Stimulated activated naive CD8-positive, alpha-beta T cell treated with anti-CD3 and anti-CD28 coated beads, Interleukin-15, Interleukin-2, amounts not matched to agents 100 ng/mL and 50 ng/mL, for 24 hours (primary cell): Measurements from ENCODE around the gene EXOSC5.
"Not testable (repeated sequence)": the region's sequence is repeated elsewhere in the genome, so short reads cannot be mapped to it uniquely, and the experiment has no call there.

Source experiments
- H3K27ac Mint-ChIP-seq: one replicate; pipeline ENCODE4 v1.8.0; 2021; ENCODE audit warnings: mild to moderate bottlenecking, mixed read lengths
- H3K27me3 Mint-ChIP-seq: one replicate; pipeline ENCODE4 v1.8.0; 2021; ENCODE audit warnings: mixed read lengths
- H3K36me3 Mint-ChIP-seq: one replicate; pipeline ENCODE4 v1.8.0; 2021; ENCODE audit warnings: low read depth, mixed read lengths
- H3K4me1 Mint-ChIP-seq: one replicate; pipeline ENCODE4 v1.8.0; 2021; ENCODE audit warnings: low read depth, mixed read lengths
- H3K4me3 Mint-ChIP-seq: one replicate; pipeline ENCODE4 v1.8.0; 2021; ENCODE audit warnings: mild to moderate bottlenecking, mixed read lengths
- H3K9me3 Mint-ChIP-seq: one replicate; pipeline ENCODE4 v1.8.0; 2021; ENCODE audit warnings: mixed read lengths

The EXOSC5 gene

DNA sequence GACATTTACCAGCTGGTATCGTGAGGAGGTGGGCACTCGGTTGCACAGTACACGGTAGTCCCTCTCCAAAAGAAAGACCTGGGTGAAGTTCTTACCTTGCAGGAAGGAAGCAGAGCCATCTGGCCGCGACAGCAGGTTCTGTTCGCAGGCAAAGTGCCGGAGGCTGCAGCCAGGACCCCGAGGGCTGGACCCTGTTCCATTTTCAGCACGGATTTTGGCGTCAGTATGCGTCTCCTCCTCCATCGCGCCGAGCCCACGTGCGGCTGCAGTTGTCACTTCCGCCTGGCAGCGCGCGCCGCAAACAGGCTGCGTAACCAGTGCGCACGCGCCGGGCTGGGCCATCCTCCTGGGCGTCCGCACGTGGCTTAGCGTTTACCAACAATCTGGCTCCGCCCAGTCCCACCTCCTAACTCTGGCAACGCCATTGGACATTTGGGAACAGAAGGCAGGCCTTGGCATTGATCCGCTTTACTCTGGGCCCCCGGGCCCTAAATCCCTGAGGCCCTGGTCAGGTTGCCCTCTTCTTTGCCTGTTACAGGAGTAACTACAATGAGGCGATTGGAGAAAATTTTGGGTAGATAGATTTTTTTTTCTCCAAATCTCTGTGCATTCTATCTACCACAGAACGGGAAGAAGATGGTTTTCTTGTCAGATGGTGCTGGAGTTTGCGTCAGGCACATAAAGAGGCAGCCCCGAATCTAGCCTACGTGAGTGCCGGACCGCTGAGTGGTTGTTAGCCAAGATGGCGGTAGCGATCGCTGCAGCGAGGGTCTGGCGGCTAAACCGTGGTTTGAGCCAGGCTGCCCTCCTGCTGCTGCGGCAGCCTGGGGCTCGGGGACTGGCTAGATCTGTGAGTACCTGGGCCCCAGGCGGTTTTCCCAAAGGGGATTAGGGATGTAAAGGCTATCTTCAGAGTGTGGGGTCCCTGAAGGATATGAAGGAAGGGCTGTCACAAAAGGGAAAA is at the start of gene EXOSC5, which contains the start of gene BCKDHA:
TSS of gene EXOSC5 (minus strand) at position 274 of the 964 bp plus-strand sequence. CDS start at position 243, 31 bp downstream.
TSS of gene BCKDHA (plus strand) at position 733 of the 964 bp plus-strand sequence. CDS start at position 743, 10 bp downstream.
- Mint-ChIP-seq H3K36me3 (peaks cover 4% of the 10 kb centered on the region), H3K27me3 (no peaks in the 10 kb centered on the region), H3K4me1 (peaks cover 40% of the 10 kb centered on the region)

DNA sequence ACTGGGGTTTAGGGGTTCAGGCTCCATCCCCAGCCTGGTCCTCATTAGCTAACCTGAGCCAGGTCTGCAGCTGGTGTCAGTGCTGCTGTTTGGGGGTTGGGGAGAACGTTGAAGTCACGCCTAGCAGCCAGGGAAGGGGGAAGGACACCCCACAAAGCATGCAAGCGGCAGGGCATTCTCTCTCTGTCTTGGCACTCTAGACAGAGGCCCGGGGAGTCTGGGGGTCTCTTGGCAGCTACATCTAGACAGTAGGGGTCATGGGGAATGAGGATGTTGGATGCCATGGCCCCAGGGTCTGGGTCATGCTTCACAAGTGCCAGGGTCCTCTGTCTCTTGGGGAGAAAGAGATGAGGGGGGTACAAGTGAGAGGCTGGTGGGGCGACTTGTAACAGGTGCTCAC is 48.4 kb upstream of the EXOSC5 start:
- Mint-ChIP-seq H3K4me3 (no peak overlapping the region), H3K27me3 (peaks cover 11% of the 10 kb centered on the region), H3K27ac (no peak overlapping the region), H3K9me3 (no peaks in the 10 kb centered on the region), H3K36me3 (no peaks in the 10 kb centered on the region), H3K4me1 (peaks cover 4% of the 10 kb centered on the region)

More for the DNA sequence above, at the start of gene EXOSC5, which contains the start of gene BCKDHA:
- Mint-ChIP-seq H3K27ac (peak within 1 kb of the TSS; percentile 100), H3K4me3 (peak within 1 kb of the TSS; percentile 94), H3K9me3 (no peaks in the 10 kb centered on the region)

DNA sequence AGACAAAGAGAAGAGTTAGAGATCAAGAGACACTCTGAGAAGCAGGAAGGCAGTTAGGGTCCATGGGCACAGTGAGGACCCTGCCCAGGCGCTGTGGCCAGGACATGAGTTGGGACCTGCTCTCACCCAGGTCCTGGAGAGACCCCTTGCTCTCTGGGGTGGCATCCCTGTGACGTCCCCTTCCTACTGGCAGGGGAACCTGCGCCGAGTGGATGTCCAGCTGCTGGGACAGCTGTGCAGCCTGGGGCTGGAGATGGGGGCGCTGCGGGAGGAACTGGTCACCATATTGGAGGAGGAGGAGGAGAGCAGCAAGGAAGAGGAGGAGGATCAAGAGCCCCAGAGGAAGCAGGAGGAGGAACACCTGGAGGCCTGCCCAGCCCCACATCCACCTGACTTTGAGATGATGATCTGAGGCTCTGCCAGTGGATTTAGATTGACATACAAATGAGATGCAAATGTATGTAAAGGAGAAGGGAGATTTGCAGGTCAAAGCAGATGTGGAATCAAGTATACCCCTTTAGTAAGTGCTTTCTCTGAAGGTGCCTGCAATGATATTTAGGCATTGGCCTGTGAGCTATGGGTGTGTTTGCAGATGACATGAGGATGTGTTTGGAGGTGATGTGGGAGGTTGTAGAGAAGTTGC is 46.8 kb upstream of the EXOSC5 start:
- peaks cover 4% of the 10 kb centered on the region for H3K4me1 Mint-ChIP-seq

DNA sequence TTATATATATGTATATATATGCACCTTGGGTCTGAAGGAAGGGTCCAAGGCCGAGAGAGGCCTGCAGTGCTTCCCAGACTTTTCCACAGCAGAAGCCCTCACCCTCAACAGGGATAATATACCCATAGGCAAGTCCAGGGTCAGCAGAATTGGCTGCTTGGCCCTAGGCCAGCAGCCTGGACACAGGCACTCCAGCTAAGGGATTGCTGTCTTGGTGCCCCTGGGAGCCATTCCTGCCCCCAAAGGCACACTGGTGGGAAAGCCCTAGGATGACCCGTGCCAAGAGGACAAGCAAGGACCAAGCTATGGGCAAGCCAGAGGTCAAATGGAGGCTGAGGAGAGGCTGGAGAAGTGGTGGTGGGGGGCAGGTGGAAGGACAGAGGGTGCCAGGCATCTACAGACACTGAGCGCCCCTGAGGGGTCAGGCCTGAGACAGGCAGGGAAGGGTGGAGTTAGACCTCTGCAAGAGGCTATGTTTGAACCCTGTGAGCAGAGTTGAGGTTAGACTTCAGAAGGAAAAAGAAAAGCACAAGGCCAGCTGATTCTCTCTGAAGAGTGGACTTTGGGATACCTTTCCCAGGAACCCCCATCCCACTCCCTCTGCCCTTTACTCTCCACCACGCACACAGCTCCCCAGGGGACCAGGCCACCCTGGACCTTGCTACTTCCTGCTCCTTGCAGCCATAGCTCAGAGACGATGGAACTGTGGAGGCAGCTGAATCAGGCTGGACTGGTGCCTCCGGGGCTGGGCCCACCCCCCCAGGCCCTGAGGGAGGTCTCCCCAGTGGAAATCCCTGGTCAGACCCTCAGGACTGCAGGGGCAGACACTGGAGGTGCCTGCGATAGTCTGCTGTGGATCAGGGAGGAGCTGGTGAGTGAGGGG is 45.6 kb upstream of the EXOSC5 start, which contains the start of gene ERICH4:
TSS of gene ERICH4 (plus strand) at position 684 of the 883 bp plus-strand sequence. CDS start at position 698, 14 bp downstream.
- Mint-ChIP-seq H3K27me3 (peaks cover 7% of the 10 kb centered on the region), H3K27ac (peak within 1 kb of the TSS; percentile 7), H3K4me3 (no peak within 1 kb of the TSS), H3K4me1 (peaks cover 8% of the 10 kb centered on the region), H3K9me3 (no peaks in the 10 kb centered on the region), H3K36me3 (peaks cover 8% of the 10 kb centered on the region)

More for the DNA sequence above, 46.8 kb upstream of the EXOSC5 start:
- H3K27me3 Mint-ChIP-seq = peaks cover 11% of the 10 kb centered on the region
- no peak overlapping the region for H3K4me3 Mint-ChIP-seq
- no peaks in the 10 kb centered on the region for H3K9me3 Mint-ChIP-seq
- no peaks in the 10 kb centered on the region for H3K36me3 Mint-ChIP-seq
- no peak overlapping the region for H3K27ac Mint-ChIP-seq

DNA sequence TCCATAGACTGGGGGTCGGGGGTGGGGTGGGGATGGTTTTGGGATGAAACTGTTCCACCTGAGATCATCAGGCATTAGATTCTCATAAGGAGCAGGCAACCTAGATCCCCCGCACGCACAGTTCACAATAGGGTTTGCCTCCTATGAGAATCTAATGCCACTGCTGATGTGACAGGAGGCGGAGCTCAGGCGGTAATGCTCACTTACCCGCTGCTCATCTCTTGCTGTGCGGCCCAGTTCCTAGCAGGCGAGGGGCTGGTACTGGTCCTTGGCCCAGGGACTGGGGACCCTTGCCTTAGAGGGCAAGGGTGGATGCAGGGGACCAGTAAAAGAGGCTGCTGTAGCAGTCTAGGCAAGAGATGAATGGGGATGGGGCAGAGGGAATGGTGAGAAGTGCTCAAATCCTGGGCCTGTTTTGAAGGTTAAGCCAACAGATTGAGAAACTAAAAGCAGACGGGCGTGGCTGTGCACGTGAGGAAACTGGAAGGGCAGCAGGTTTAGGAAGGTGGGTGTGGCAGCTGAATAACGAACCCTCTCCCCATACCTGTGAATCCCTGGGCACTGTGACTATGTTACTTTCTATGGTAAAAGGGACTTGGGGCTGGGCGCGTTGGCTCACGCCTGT is 44.3 kb upstream of the EXOSC5 start:
- no peak overlapping the region for H3K27ac Mint-ChIP-seq
- H3K4me1 Mint-ChIP-seq = peaks cover 11% of the 10 kb centered on the region
- no peaks in the 10 kb centered on the region for H3K9me3 Mint-ChIP-seq
- H3K27me3 Mint-ChIP-seq = peaks cover 2% of the 10 kb centered on the region
- peaks cover 16% of the 10 kb centered on the region for H3K36me3 Mint-ChIP-seq
- no peak overlapping the region for H3K4me3 Mint-ChIP-seq

DNA sequence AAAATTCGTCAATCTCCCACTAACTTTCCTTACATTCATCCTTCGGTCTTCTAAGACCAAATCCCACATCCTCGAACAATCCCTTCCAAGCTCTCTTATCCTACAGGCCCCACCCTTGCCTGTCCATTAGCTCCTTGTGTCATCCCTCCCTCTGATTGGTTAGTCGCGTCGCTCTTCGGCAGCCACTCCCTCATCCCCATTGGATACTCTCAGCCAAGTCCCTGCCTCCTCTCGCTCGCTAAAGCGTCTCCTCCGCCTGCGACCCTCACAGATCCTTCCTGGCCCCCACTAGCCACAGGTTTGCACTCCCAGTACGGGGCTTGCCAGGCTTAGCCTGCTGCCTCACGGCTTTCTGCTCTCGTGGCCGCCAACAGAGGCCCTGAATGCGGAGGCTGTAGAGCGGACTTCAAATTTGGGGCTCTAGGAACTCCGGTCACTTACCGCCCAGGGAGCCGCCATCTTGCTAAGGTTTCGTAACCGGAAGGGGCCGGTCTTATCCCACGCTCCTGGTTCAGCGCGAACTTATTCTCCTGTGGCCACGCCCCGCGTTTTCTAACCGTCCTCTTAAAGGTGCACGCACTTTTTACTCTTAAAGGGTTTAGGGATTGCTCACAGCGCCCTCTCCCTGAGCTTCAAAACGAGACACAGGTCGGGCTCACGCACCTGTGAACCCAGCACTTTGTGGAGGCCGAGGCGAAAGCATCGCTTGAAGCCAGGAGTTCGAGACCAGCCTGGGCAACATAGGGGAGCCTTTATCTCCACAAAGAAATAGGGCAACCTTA is 42.5 kb upstream of the EXOSC5 start, which contains the start of gene DMAC2:
TSS of gene DMAC2 (minus strand) at position 472 of the 782 bp plus-strand sequence. CDS start at position 459, 13 bp downstream.
- peaks cover 17% of the 10 kb centered on the region for H3K36me3 Mint-ChIP-seq
- no peak within 1 kb of the TSS for H3K4me3 Mint-ChIP-seq
- no peaks in the 10 kb centered on the region for H3K27me3 Mint-ChIP-seq
- H3K4me1 Mint-ChIP-seq = peaks cover 11% of the 10 kb centered on the region
- no peaks in the 10 kb centered on the region for H3K9me3 Mint-ChIP-seq
- H3K27ac Mint-ChIP-seq = peak within 1 kb of the TSS; percentile 75

DNA sequence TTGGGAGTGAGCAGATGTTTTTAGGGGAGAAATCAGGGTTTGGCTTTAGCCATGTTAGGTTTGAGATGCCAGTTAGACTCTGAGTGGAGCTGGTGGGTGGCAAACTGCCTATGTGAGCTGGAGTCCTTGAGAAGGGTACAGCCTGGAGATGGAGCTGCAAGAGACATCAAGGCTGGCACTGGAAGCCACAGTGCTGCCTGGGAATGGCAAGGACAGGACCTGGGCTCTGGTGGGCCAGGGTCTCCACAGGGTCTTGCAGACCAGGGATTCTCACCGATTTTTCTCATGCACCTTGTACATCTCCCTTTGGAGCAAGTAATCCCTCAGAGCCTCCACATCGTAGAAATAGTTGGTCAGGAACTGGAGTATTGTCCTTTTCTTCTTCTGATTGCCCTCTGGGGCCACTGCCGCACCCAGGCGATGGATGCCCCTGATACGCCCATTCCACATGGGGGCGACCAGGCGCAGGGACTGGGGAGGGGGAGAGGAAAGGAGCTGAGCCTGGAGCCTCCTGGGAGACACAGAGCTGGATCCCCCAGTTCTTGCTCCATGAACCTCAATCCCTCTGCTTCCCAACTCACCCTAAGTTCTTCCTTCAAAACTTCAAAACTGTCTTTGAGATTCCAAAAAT is 40.9 kb upstream of the EXOSC5 start:
- H3K9me3 Mint-ChIP-seq = no peaks in the 10 kb centered on the region
- peaks cover 22% of the 10 kb centered on the region for H3K36me3 Mint-ChIP-seq
- H3K4me1 Mint-ChIP-seq = peaks cover 11% of the 10 kb centered on the region
- H3K27ac Mint-ChIP-seq = peak overlapping the region; percentile 65
- no peaks in the 10 kb centered on the region for H3K27me3 Mint-ChIP-seq
- H3K4me3 Mint-ChIP-seq = no peak overlapping the region

DNA sequence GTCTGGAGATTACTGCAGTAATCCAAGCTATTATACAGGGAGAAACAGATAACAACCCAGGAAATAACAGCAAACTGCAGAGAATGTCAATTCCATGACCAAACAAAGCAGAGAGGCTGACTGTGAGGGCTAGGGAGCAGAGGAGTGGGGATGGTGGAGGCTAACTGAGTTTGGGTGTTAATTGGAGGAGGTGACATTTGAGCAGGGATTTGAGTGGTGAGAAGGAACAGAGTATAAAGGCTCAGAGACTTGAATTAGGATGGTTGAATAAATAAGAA is 39.5 kb upstream of the EXOSC5 start:
- Mint-ChIP-seq H3K36me3 (peaks cover 32% of the 10 kb centered on the region), H3K9me3 (no peaks in the 10 kb centered on the region), H3K27ac (peak overlapping the region; percentile 24), H3K4me3 (no peak overlapping the region), H3K4me1 (peaks cover 11% of the 10 kb centered on the region), H3K27me3 (no peaks in the 10 kb centered on the region)

DNA sequence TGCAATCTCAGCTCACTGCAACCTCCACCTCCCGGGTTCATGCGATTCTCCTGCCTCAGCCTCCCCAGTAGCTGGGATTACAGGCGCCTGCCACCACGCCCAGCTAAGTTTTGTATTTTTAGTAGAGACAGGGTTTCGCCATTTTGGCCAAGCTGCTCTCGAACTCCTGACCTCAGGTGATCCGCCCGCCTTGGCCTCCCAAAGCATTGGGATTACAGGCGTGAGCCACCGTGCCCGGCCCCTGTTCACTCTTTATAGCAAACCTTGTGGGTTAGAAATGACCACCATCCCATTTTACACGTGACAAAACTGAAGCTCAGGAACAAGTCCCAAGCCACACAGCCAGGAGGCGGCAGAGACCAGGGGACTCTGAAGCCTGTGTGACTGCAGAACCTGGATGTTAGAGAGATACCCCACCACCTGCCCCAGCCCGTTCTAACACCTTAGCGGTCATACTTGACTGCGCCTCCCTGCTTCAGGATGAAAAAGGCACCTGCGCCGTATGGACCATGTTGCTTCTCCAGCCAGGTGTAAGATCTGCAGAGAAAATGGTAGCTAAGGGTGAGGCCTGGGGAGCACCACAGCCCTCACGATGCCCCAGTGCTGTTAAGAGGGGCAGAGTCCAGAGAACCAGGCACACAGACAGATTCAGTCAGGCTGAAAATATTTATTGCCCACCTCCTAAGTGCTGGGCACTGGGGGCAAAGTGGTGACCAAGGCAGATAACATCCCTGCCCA is 38.9 kb upstream of the EXOSC5 start:
- Mint-ChIP-seq H3K9me3 (no peaks in the 10 kb centered on the region), H3K4me3 (no peak overlapping the region), H3K27ac (no peak overlapping the region), H3K27me3 (no peaks in the 10 kb centered on the region), H3K36me3 (peaks cover 37% of the 10 kb centered on the region), H3K4me1 (peaks cover 11% of the 10 kb centered on the region)

DNA sequence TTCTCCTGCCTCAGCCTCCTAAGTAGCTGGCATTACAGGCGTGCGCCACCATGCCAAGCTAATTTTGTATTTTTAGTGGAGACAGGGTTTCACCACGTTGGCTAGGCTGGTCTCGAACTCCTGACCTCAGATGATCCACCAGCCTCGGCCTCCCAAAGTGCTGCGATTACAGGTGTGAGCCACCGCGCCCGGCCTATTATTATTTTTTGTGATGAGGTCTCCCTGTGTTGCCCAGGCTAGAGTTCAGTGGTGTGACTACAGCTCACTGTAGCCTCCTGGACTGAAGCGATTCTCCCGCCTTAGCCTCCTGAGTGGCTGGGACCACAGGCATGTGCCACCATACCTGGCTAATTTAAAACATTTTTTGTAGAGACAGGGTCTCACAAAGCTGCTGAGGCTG is 38.2 kb upstream of the EXOSC5 start:
- not testable (repeated sequence) for H3K27me3 Mint-ChIP-seq, H3K27ac Mint-ChIP-seq, H3K9me3 Mint-ChIP-seq, H3K4me3 Mint-ChIP-seq
- Mint-ChIP-seq H3K36me3 (peaks cover 41% of the 10 kb centered on the region), H3K4me1 (peaks cover 11% of the 10 kb centered on the region)

DNA sequence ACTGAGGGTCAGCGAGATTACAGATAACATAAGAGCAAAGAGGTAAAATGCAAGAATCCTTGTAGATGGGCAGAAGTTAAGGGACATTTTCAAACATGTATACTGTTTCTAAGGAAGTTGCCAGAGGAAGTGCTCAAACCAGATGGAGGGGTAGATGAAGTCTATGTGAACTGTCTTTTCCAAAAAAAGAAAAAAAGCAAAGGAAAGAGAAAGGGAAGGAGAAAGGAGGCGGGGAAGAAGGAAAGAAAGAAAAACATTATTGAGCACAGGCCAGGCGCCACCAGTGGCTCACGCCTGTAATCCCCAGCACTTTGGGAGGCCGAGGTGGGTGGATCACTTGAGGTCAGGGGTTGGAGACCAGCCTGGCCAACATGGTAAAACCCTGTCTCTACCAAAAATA is 37.3 kb upstream of the EXOSC5 start:
- no peak overlapping the region for H3K27ac Mint-ChIP-seq

DNA sequence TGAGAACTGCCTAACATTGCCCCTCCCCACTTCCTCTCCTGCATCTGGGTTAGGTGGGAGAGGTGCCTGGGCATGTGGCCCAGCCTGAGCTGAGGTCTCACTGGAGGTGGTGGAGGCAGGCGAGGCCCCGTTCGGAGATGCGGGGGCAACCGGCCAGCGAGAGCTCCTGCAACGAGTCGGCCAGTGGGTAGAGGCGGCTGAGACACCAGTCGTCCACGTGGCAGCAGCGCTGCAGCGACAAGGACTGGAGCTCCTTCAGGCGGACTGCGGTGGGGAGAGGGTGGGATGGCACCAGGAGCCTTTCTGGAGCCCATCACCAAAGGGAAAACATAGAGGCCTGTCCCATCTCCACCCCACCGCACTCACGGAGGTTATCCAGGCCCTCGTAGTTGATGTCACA is 36.0 kb upstream of the EXOSC5 start:
- Mint-ChIP-seq H3K4me1 (peaks cover 12% of the 10 kb centered on the region), H3K27ac (no peak overlapping the region), H3K27me3 (no peaks in the 10 kb centered on the region), H3K36me3 (peaks cover 36% of the 10 kb centered on the region), H3K4me3 (no peak overlapping the region), H3K9me3 (no peaks in the 10 kb centered on the region)

More for the DNA sequence above, 37.3 kb upstream of the EXOSC5 start:
- Mint-ChIP-seq H3K9me3 (no peaks in the 10 kb centered on the region), H3K36me3 (peaks cover 41% of the 10 kb centered on the region), H3K27me3 (no peaks in the 10 kb centered on the region), H3K4me3 (no peak overlapping the region), H3K4me1 (peaks cover 7% of the 10 kb centered on the region)
